AG04450 (cell line): ENCODE measurements around the gene RAB14. TPM values are rescaled to one million over a fixed set of nuclear protein-coding genes. Genes with fewer than 3 reads are reported as not detected.

Experiments used
- CTCF ChIA-PET: fragments of 300-600, 350-600 bp; formaldehyde crosslinking; extraction: SDS; loops from one replicate; lab custom pipeline; 2022; ENCODE audit warnings: antibody characterized with exemption, inconsistent platforms; lab: Charles Lee
- POLR2A ChIA-PET: fragments of 350-600 bp; formaldehyde crosslinking; extraction: SDS; loops from one replicate; lab custom pipeline; 2021; ENCODE audit warnings: antibody characterized with exemption, inconsistent platforms; lab: Yijun Ruan, JAX
- DNase-seq: peaks from one replicate; pipeline ENCODE4 v3.0.0-alpha.2; 2011; ENCODE audit warnings: low read depth, low spot score
- H3K27ac ChIP-seq: one replicate; pipeline ENCODE4 v1.5.1; 2012; ENCODE audit warnings: low read depth, low read length, control low read depth
- H3K27me3 ChIP-seq: one replicate; pipeline ENCODE4 v1.6.0; 2012; ENCODE audit warnings: low read length; ENCODE audit not compliant: control insufficient read depth, insufficient read depth
- H3K4me3 ChIP-seq: 2 replicates; pipeline ENCODE4 v1.5.1; 2011; ENCODE audit warnings: mild to moderate bottlenecking, low read depth, low read length, control low read depth
- H3K9me3 ChIP-seq: 2 replicates; pipeline ENCODE4 v1.5.1; 2012; ENCODE audit warnings: low read length; ENCODE audit not compliant: control insufficient read depth, insufficient read depth
- polyA plus RNA-seq: library from polyadenylated mRNA; depleted of rRNA; stranded (reverse); fragments of >200 nt; gene quantifications from 2 replicates; pipeline ENCODE4 v1.2.3, GENCODE V29; 2011
- TF ChIP-seq, protein P1 (sequence below): IDR thresholded peaks from 2 replicates; pipeline ENCODE4 v1.5.1; 2011; ENCODE audit warnings: low read depth, low read length, control low read depth, inconsistent platforms

The RAB14 gene
- polyA plus RNA-seq, 1 experiment = 40.3 TPM

DNA sequence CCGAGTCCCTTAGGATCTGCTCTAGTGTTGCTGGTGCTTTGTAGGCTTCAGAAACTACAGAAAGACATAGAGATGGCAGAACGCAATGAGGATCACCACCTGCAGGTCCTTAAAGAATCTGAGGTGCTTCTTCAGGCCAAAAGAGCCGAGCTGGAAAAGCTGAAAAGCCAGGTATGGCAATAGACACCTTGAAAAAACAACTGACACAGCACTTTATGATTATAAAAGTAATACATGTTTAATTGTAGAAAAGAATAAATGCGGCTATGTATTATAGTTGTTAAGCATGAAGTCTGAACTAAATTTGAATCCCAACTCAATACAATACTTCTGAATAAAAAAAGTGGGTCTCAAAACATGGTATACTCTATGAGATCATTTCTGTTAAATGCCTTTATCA, 43.7 kb downstream of the RAB14 start:
- no peak for DNase-seq
- no peak overlapping the region for H3K4me3 ChIP-seq
- H3K9me3 ChIP-seq = no peaks in the 10 kb centered on the region
- no peak overlapping the region for H3K27ac ChIP-seq
- ChIA-PET POLR2A (no interaction called here), CTCF (interaction anchor here (0.7 to 1.2 kb wide), 2 partner anchors 11 to 37 kb away, joined by 3 to 5 read pairs; no protein-coding TSS in a partner anchor)
- H3K27me3 ChIP-seq = no peaks in the 10 kb centered on the region
- TF ChIP-seq, protein P1, sequence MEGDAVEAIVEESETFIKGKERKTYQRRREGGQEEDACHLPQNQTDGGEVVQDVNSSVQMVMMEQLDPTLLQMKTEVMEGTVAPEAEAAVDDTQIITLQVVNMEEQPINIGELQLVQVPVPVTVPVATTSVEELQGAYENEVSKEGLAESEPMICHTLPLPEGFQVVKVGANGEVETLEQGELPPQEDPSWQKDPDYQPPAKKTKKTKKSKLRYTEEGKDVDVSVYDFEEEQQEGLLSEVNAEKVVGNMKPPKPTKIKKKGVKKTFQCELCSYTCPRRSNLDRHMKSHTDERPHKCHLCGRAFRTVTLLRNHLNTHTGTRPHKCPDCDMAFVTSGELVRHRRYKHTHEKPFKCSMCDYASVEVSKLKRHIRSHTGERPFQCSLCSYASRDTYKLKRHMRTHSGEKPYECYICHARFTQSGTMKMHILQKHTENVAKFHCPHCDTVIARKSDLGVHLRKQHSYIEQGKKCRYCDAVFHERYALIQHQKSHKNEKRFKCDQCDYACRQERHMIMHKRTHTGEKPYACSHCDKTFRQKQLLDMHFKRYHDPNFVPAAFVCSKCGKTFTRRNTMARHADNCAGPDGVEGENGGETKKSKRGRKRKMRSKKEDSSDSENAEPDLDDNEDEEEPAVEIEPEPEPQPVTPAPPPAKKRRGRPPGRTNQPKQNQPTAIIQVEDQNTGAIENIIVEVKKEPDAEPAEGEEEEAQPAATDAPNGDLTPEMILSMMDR = no peak

DNA sequence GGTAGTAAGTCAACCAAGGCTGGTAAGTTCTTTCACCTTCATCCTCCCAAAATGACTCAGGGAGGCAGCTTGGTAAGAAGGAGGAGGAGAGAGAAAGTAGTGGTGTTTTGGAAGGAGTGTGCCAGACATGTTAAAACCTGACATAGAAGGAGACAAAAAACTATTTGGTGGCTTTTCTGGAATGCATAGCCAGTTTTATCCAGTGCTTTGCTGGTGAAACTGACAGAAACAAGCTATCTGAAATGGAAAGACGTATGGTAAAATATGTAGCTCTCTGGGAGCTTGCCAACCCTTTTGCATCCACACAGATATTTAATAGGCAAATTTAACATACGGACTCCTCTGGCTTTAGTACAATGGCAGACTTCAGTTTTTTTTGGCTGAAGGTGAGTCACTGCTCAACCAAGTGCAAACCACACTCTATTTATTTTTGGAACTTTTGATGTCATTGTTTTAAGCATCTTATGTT, 45.4 kb downstream of the RAB14 start:
- Histone ChIP-seq H3K27me3 (no peaks in the 10 kb centered on the region), H3K4me3 (no peak overlapping the region), H3K9me3 (no peaks in the 10 kb centered on the region), H3K27ac (no peak overlapping the region)
- ChIA-PET CTCF (interaction anchor here (1.2 to 2.0 kb wide), 2 partner anchors 9 to 171 kb away, joined by 3 to 5 read pairs; no protein-coding TSS in a partner anchor), POLR2A (interaction anchor here (1.1 kb wide), 1 partner anchor 35 kb away, joined by 3 read pairs; no protein-coding TSS in a partner anchor)
- TF ChIP-seq, protein P1 = no peak
- peak; percentile 72 for DNase-seq

DNA sequence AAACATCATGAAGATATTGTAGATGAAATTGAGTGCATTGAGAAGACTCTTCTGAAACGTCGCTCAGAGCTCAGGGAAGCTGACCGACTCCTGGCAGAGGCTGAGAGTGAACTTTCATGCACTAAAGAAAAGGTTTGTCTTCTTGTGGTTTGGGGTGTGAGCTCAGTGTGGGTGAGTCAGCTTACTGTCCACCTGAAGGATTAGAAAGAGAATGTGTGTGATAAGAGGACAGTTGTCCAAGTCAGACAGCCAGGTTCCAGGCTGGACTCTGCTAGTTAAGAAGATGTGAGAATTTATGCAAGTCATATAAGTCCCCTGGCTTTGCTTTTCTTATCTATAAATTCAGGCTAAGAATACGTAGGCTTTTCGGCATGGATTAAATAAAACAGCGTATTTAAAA, 46.9 kb downstream of the RAB14 start:
- CTCF ChIA-PET = no interaction called here
- no peak for DNase-seq
- no peaks in the 10 kb centered on the region for H3K27me3 ChIP-seq
- no peaks in the 10 kb centered on the region for H3K9me3 ChIP-seq
- POLR2A ChIA-PET = no interaction called here
- H3K4me3 ChIP-seq = no peak overlapping the region
- no peak overlapping the region for H3K27ac ChIP-seq
- TF ChIP-seq, protein P1 = no peak

DNA sequence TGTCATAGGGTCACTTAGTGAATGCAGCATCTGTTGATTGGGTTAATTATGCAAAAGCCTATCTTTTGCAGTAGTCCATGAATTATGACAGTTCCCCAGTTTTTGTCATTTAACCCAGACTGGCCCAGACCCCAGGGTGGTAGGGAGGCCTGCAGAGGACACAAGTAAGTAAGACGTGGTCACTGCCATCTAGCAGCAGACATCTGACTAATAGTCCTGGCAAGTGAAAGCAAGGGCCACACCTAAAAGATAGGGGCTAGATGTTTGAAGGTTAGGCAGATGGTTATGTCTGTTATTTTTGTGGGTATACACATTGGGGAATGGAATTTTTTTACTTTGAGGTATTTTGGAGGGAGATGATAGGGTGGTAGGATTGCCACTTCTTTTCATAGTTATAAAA, 48.0 kb downstream of the RAB14 start:
- H3K4me3 ChIP-seq = no peak overlapping the region
- DNase-seq = no peak
- H3K27ac ChIP-seq = no peak overlapping the region
- POLR2A ChIA-PET = no interaction called here
- no peaks in the 10 kb centered on the region for H3K9me3 ChIP-seq
- CTCF ChIA-PET = no interaction called here
- TF ChIP-seq, protein P1 = no peak
- H3K27me3 ChIP-seq = no peaks in the 10 kb centered on the region

DNA sequence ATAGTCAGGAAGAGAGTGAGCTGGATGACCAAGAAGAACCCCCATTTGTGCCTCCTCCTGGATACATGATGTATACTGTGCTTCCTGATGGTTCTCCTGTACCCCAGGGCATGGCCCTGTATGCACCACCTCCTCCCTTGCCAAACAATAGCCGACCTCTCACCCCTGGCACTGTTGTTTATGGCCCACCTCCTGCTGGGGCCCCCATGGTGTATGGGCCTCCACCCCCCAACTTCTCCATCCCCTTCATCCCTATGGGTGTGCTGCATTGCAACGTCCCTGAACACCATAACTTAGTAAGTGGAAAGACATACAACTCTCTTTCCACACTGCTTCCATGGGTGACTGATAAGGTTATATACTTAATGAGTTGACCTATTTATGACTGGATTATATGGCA, 51.5 kb downstream of the RAB14 start:
- no peak for DNase-seq
- TF ChIP-seq, protein P1 = no peak
- ChIA-PET CTCF (interaction anchor here (0.6 kb wide), 1 partner anchor 166 kb away, joined by 4 read pairs; no protein-coding TSS in a partner anchor), POLR2A (no interaction called here)
- no peaks in the 10 kb centered on the region for H3K27me3 ChIP-seq
- no peaks in the 10 kb centered on the region for H3K9me3 ChIP-seq
- H3K27ac ChIP-seq = no peak overlapping the region
- no peak overlapping the region for H3K4me3 ChIP-seq
